HepG2 (cell line): ENCODE data around the gene CEP104. TPM values are rescaled to one million over a fixed set of nuclear protein-coding genes. Genes with fewer than 3 reads are reported as not detected.

Source experiments
- ATAC-seq: fragments of 200-7000 bp; cut with Tn5 transposase; 3 replicates; pipeline ENCODE4 v1.9.1; 2020; ENCODE audit warnings: mild to moderate bottlenecking, moderate library complexity
- BruUV-seq: library from RNA; stranded (reverse); fragments of 400-500 nt; replicated peaks from 2 replicates; lab custom pipeline; 2021; lab: Mats Ljungman, UMichigan
- CTCF ChIA-PET: fragments of 300-600 bp; formaldehyde crosslinking; extraction: SDS; loops from one replicate; lab custom pipeline; 2021; ENCODE audit warnings: low total read pairs, inconsistent platforms, low intra/inter-chr PET ratio; lab: Yijun Ruan, JAX
- POLR2A ChIA-PET: fragments of 350-600 bp; sonication (Branson Sonifier 250); formaldehyde crosslinking; loops from one replicate; lab custom pipeline; 2020; ENCODE audit warnings: antibody characterized with exemption, inconsistent platforms; lab: Yijun Ruan, JAX
- DNase-seq: peaks from one replicate; pipeline ENCODE4 v3.0.0-alpha.2; 2015; ENCODE audit warnings: low spot score
- FAIRE-seq: peaks from 3 replicates; lab custom pipeline; 2011; peaks lifted over from hg19 to GRCh38; lab: Jason Lieb, UNC
- H2AFZ ChIP-seq: one replicate; pipeline ENCODE4 v1.6.1; 2011; ENCODE audit warnings: low read length, inconsistent platforms
- H3K27ac ChIP-seq: fragments of 300-600 bp; 3 replicates; pipeline ENCODE4 v1.8.0; 2011; ENCODE audit warnings: mixed run types, mild to moderate bottlenecking, mixed read lengths, low read length, inconsistent platforms; ENCODE audit not compliant: insufficient read depth; ENCODE audit errors: extremely low read length
- H3K27me3 ChIP-seq, 2 experiments: fragments of 200-600 bp in 1 of 2; 2 replicates in 1 of 2; 3 replicates in 1 of 2; pipeline versions ENCODE4 v1.6.0 to v1.8.0; 2011; ENCODE audit warnings: low read length in 2 of 2, mild to moderate bottlenecking in 2 of 2, moderate library complexity in 2 of 2, inconsistent platforms in 1 of 2; ENCODE audit not compliant: insufficient read depth in 2 of 2, control insufficient read depth in 1 of 2
- H3K36me3 ChIP-seq, 2 experiments: fragments of 200-600 bp in 1 of 2; replicated peaks in 1 of 2; 2 replicates in 1 of 2; 3 replicates in 1 of 2; pipeline versions ENCODE4 v1.5.1 to v1.8.0; 2011; ENCODE audit warnings: low read length in 2 of 2, inconsistent platforms in 1 of 2; ENCODE audit not compliant: insufficient read depth in 2 of 2, control insufficient read depth in 1 of 2
- H3K4me1 ChIP-seq: 2 replicates; pipeline ENCODE4 v1.5.1; 2012; ENCODE audit warnings: low read length, inconsistent platforms; ENCODE audit not compliant: insufficient read depth
- H3K4me2 ChIP-seq: 2 replicates; pipeline ENCODE4 v1.6.0; 2011; ENCODE audit warnings: low read depth, low read length, inconsistent platforms
- H3K4me3 ChIP-seq, 3 experiments: fragments of 200-600 bp in 1 of 3; sonication (generic), shearing (Covaris generic) in 1 of 3; replicated peaks in 1 of 3; 2 replicates each; pipeline ENCODE4 v1.5.1; 2011 to 2016; ENCODE audit warnings: low read length in 3 of 3, inconsistent platforms in 2 of 3, low read depth in 2 of 3, mild to moderate bottlenecking in 2 of 3, control low read depth in 1 of 3, mixed read lengths in 1 of 3; ENCODE audit not compliant: insufficient read depth in 1 of 3
- H3K79me2 ChIP-seq: one replicate; pipeline ENCODE4 v1.6.1; 2011; ENCODE audit warnings: low read length, inconsistent platforms; ENCODE audit not compliant: insufficient read depth
- H3K9ac ChIP-seq: 2 replicates; pipeline ENCODE4 v1.6.0; 2011; ENCODE audit warnings: mild to moderate bottlenecking, low read depth, low read length, inconsistent platforms; ENCODE audit not compliant: insufficient read depth
- H3K9me3 ChIP-seq: 2 replicates; pipeline ENCODE4 v1.5.1; 2012; ENCODE audit warnings: mild to moderate bottlenecking, low read length
- H4K20me1 ChIP-seq: 2 replicates; pipeline ENCODE4 v1.6.0; 2011; ENCODE audit warnings: inconsistent platforms, mild to moderate bottlenecking, low read length, moderate library complexity; ENCODE audit not compliant: insufficient read depth
- ATF7-NPFF ChIP-seq: sonication (generic); formaldehyde crosslinking; IDR thresholded peaks from 2 replicates; pipeline ENCODE4 v1.8.1; 2023; ENCODE audit warnings: mild to moderate bottlenecking, low read depth, missing genetic modification reagents, moderate library complexity
- CSRNP1 ChIP-seq: sonication (generic); formaldehyde crosslinking; IDR thresholded peaks from 2 replicates; pipeline ENCODE4 v1.8.1; 2023; ENCODE audit warnings: mild to moderate bottlenecking, missing genetic modification reagents
- KDM6A ChIP-seq: IDR thresholded peaks from 2 replicates; pipeline ENCODE4 v1.6.1; 2016; ENCODE audit warnings: low read depth
- KLF9 ChIP-seq: IDR thresholded peaks from 2 replicates; pipeline ENCODE4 v1.6.1; 2016; ENCODE audit warnings: low read depth
- NCOA1 ChIP-seq: sonication (generic); formaldehyde crosslinking; IDR thresholded peaks from 2 replicates; pipeline ENCODE4 v1.9.0; 2021; ENCODE audit warnings: missing genetic modification reagents
- NR3C1 ChIP-seq: sonication (generic); formaldehyde crosslinking; IDR thresholded peaks from 2 replicates; pipeline ENCODE4 v1.4.0; 2020; ENCODE audit warnings: missing genetic modification reagents
- SSRP1 ChIP-seq: IDR thresholded peaks from 2 replicates; pipeline ENCODE4 v1.6.1; 2016; ENCODE audit warnings: control low read depth
- ZFP90 ChIP-seq: sonication (generic); formaldehyde crosslinking; IDR thresholded peaks from 2 replicates; pipeline ENCODE4 v1.8.0; 2022; ENCODE audit warnings: missing genetic modification reagents, mild to moderate bottlenecking, inconsistent platforms, borderline replicate concordance
- ZNF142 ChIP-seq: sonication (generic); formaldehyde crosslinking; IDR thresholded peaks from 2 replicates; pipeline ENCODE4 v1.4.0; 2020; ENCODE audit warnings: missing genetic modification reagents
- ZNF496 ChIP-seq: sonication (generic); formaldehyde crosslinking; IDR thresholded peaks from 2 replicates; pipeline ENCODE4 v1.8.1; 2023; ENCODE audit warnings: mild to moderate bottlenecking, moderate library complexity, missing genetic modification reagents; ENCODE audit not compliant: insufficient replicate concordance
- ZNF510 ChIP-seq: sonication (generic); formaldehyde crosslinking; IDR thresholded peaks from 2 replicates; pipeline ENCODE4 v1.4.0; 2020; ENCODE audit warnings: low read depth, mild to moderate bottlenecking, missing genetic modification reagents
- WGBS: methylation state at CpG from one replicate; pipeline ENCODE4 v1.1.6; 2017; ENCODE audit warnings: low lambda C conversion rate; 5-methylcytosine and 5-hydroxymethylcytosine counted together
- in situ Hi-C: cut with HindIII; loops from 2 replicates; pipeline ENCODE4 v1.10.0; 2017; ENCODE audit warnings: low pct_unique_long_range_greater_than_20kb; ENCODE audit not compliant: extremely low pct_ligation_motif_present
- intact Hi-C: fragments of 100-400 bp; cut with micrococcal nuclease; formaldehyde crosslinking; loops from one replicate; pipeline ENCODE4 v1.10.0; 2022; ENCODE audit not compliant: unreplicated experiment
- polyA plus RNA-seq, 8 experiments: library from polyadenylated mRNA; depleted of rRNA in 3 of 8; stranded (reverse) in 7 of 8; unstranded in 1 of 8; fragments of >200 nt; fragmentation: Illumina TruSeq in 4 of 8; extraction: Trizol in 4 of 8; gene quantifications; 2 replicates each; pipeline versions ENCODE4 v1.2.1 to v1.2.3, GENCODE V29; 2011 to 2016; ENCODE audit warnings: low read depth in 4 of 8, missing spikeins in 1 of 8, mixed read lengths in 1 of 8; ENCODE audit not compliant: insufficient read depth in 1 of 8
- total RNA-seq, 5 experiments: library from RNA; depleted of rRNA; stranded (reverse); fragments of >200 nt; fragmentation: Illumina TruSeq; extraction: Trizol; gene quantifications; 2 replicates each; pipeline ENCODE4 v1.2.3, GENCODE V29; 2016; ENCODE audit warnings: low read depth in 1 of 5
- TF ChIP-seq, protein P1 (sequence below): sonication (generic); formaldehyde crosslinking; IDR thresholded peaks from 2 replicates; pipeline ENCODE4; 2020; ENCODE audit warnings: missing genetic modification reagents, mild to moderate bottlenecking, borderline replicate concordance

Gene CEP104
- total and polyA plus RNA-seq, 2 of the 13 experiments (the other 11 are each of a cell fraction or from before 2014, with no cell fraction given) = 20.4 to 30.1 TPM

DNA sequence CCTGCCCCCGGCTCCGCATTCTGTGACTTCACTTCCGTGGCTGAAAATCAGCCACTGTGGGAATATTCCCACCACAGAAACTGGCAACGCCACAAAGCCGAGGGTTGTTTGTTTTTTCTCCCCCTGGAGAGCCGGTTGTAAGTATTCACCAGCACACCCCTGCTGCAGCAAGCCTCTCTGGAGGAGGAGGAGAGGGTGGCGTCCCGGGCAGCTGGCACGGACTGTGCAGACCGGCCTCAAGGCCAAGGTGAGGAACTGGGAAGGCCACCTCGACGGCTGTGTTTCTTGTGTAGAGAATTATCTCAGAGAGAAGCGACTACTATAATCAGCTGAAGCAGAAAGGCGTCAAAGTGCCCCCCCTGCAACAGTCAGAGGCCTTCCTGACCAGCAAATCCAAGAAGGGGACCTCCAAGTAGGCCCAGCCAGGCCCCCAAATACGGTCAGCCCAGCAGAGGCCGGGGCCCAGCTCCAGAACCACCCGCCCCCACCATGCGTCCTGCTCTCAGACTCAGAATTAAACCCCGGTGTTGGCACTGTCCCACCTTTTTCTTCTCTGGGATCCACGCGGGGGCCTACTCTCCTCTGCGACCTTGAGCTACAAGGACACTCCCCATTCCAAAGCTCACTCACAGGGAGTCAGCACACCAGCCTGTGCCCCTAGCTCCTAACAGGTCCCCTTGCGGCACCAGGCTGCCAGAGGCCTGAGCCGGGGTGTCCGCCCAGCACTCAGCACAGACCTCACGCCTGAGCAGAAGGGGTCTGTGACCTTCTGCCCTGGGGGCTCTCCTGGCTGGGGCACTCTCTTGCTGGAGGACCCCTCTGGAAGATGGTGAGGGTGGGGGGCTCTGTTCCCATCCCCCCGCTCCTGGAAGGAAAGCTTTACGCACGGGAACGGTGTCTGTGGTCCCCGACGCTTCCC, 85.6 kb downstream of the CEP104 start:
- DNase-seq (peak; percentile 85), ATAC-seq (peak; percentile 62), FAIRE-seq (peak; percentile 40)
- peak overlapping the region; percentile 92 for H3K4me2 ChIP-seq
- no peaks in the 10 kb centered on the region for H4K20me1 ChIP-seq
- in situ Hi-C loops = no loop called here
- 35% methylated on average over 15 of the region's 32 CpGs for WGBS
- intact Hi-C loops = loop anchor here (10.0 kb wide), 1 partner anchor 133 kb away; the partner anchor contains the start of gene C1orf174
- ChIA-PET CTCF (no interaction called here), POLR2A (interaction anchor here (0.6 to 2.0 kb wide), 19 partner anchors 10 to 432 kb away, joined by 3 to 15 read pairs (median 3); partner anchors contain the start of genes C1orf174, CCDC27 and LRRC47)
- peak overlapping the region; percentile 57 to 81 (median 77) for H3K4me3 ChIP-seq
- no peaks in the 10 kb centered on the region; a peak in 2 of 5 replicates for H3K27me3 ChIP-seq
- H3K9me3 ChIP-seq = no peaks in the 10 kb centered on the region
- peak overlapping the region; percentile 86 for H3K27ac ChIP-seq
- peak overlapping the region; percentile 79 for H3K9ac ChIP-seq
- H3K79me2 ChIP-seq = peaks cover 18% of the 10 kb centered on the region
- H3K4me1 ChIP-seq = peaks cover 62% of the 10 kb centered on the region
- H2AFZ ChIP-seq = no peak overlapping the region
- no peaks in the 10 kb centered on the region for H3K36me3 ChIP-seq
- TSS peak; percentile 62 for BruUV-seq
- TF ChIP-seq SSRP1 (CRISPR knock-in tag) (no peak), ZNF496 (CRISPR knock-in tag) (no peak), ZNF510 (CRISPR knock-in tag) (no peak), KLF9 (CRISPR knock-in tag) (no peak), ZFP90 (CRISPR knock-in tag) (0 out of 2 replicates have a peak, but pooled peaks have one; percentile 15), CSRNP1 (CRISPR knock-in tag) (peak; percentile 58; the same call in 1 of the 2 replicates), NR3C1 (CRISPR knock-in tag) (no peak), NCOA1 (no peak), KDM6A (CRISPR knock-in tag) (peak; percentile 45; the same call in 1 of the 2 replicates), ATF7-NPFF (no peak), ZNF142 (CRISPR knock-in tag) (no peak)
- TF ChIP-seq, protein P1, sequence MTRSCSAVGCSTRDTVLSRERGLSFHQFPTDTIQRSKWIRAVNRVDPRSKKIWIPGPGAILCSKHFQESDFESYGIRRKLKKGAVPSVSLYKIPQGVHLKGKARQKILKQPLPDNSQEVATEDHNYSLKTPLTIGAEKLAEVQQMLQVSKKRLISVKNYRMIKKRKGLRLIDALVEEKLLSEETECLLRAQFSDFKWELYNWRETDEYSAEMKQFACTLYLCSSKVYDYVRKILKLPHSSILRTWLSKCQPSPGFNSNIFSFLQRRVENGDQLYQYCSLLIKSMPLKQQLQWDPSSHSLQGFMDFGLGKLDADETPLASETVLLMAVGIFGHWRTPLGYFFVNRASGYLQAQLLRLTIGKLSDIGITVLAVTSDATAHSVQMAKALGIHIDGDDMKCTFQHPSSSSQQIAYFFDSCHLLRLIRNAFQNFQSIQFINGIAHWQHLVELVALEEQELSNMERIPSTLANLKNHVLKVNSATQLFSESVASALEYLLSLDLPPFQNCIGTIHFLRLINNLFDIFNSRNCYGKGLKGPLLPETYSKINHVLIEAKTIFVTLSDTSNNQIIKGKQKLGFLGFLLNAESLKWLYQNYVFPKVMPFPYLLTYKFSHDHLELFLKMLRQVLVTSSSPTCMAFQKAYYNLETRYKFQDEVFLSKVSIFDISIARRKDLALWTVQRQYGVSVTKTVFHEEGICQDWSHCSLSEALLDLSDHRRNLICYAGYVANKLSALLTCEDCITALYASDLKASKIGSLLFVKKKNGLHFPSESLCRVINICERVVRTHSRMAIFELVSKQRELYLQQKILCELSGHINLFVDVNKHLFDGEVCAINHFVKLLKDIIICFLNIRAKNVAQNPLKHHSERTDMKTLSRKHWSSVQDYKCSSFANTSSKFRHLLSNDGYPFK = no peak
